ENCODE results near the gene RASD1.

Gene RASD1

DNA sequence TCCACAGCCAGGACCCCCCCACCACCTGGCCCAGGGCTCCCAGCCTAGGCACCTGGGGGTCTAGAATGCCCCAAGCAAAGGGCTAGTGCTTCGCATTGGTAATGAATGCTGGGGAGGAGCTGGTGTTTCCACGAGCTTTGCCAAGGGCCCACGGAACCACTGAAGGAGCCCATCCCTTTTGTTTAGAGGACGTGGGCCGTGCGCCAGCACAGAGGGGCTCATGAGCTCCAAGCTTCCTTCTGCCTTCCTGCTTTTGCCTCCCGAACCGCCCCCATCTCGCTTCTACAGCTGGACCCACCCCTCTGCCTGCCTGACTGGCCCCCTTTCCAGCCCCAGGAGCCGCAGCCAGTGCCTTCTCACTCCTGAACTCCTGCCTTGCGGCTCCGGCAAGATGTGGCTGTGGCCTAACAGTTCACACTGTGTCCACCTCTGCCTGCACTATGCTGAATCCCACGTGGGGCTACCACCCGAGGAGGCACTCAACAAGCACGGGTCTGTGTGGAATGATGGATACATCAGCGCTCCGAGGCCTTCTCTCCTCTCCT is 31.8 kb upstream of the RASD1 start:
- DNase-seq (ENCODE audit: low read depth in 4 of 4, low spot score in 1 of 4): no peak

GRCh38 chr17:17527534-17527933 is 31.3 kb upstream of the RASD1 start:
- DNase-seq (ENCODE audit: low read depth in 4 of 4, low spot score in 1 of 4): no peak

- DNase-seq (ENCODE audit: low read depth in 4 of 4, low spot score in 1 of 4): no peak
Measured at GRCh38 chr17:17526369-17526768, 30.2 kb upstream of the RASD1 start.

GRCh38 chr17:17525956-17526355 is 29.8 kb upstream of the RASD1 start:
- DNase-seq (ENCODE audit: low read depth in 4 of 4, low spot score in 1 of 4): no peak

DNA sequence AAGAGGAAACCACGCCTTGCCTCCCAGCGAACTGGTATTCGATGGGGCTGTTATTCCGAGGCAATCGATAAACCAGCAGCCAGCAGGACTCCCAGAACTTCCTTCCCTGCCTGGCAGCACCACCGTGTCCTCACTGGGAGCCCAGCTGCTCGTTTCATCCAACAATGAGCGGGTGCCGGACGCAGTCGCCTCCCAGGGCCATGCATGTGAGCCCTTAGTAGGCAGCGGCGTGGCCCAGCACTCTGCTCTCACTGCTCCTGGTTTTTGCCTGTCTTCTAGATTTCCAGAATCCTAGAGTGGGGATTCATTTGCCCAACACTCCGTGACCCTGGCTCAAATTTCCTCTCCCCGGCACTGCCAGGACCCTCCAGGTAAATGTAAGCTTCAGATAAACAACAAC is 29.1 kb upstream of the RASD1 start:
- DNase-seq (ENCODE audit: low read depth in 4 of 4, low spot score in 1 of 4): no peak

- DNase-seq (ENCODE audit: low read depth in 4 of 4, low spot score in 1 of 4): no peak
Measured at GRCh38 chr17:17523731-17524490, 27.7 kb upstream of the RASD1 start.

DNA sequence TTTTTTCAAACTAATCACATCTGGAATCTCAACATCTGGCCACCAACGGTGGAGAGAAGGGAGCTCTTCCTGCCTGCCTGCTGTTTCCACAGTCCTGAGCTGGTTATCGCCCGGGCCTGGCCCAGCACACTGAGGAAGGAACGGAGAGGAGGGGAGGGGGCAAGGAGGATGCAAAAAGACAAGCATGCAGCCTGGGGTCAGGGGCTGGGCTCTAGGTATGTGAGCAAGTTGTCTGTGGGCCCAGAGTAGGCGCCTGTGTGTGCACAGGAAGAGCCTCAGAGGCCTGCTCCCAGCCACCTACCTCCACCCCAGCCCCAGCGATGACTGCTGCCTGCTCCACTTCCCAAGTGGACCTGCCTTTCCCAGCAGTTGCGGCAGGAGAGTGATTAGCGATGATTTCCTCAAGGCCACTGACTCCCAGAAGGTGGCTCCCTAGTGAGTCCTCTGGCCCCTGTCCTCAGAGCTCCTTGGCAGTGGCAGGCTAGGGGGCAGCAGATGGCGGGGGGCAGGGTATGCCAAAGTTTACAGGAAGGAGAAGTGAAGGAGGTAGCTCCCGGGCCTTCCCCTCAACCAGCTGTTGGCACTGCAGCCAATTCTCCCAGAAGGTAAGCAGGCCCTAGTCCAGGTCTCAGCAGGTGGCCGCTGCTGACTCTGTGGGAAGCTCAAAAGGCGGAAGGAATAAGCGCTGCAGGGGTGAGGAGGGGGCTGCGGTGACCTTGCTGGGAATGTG is 27.0 kb upstream of the RASD1 start:
- DNase-seq (ENCODE audit: low read depth in 4 of 4, low spot score in 1 of 4): no peak

GRCh38 chr17:17520599-17521232 is 24.5 kb upstream of the RASD1 start:
- no peak for DNase-seq (ENCODE audit: low read depth in 4 of 4, low spot score in 1 of 4)

DNA sequence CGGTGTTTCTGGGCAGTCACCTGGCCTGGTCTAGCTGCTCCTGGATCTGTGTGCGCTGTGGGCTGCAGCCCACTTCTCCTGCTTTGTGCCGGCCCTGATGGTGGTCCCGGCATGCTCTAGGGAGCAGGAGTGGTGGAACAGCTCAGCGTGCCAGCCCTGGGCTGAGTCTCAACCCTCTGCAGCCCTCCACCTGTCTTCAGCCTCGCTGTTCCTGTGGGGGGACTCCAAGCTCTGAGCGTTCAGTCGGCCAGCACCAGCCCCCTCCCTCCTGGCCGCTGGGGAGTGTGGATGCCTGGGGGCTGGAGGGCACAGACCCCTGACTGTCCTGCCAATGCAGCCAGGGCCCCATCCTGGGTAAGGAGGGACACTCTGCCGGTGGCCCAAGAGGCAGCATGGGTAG is 23.7 kb upstream of the RASD1 start:
- no peak for DNase-seq (ENCODE audit: low read depth in 4 of 4, low spot score in 1 of 4)

DNA sequence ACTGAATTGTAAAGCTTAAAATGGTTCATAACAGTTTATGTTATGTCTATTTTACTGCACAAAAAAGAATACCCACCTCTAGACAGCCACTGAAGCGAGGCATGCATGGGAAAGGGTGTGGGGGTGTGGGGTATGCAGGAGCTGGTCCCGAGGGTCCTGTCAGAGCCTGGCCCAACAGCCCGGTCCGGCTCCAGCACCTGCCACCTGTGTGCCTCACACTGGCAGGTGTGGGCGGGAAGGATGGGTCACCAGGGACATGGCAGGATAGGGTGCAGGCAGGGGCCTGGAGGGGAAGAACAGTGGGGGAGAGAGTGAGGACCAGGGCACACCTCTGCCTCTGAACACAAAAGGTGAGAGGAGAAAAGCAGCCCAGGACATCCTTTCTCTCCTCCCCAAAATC is 22.8 kb upstream of the RASD1 start:
- no peak for DNase-seq (ENCODE audit: low read depth in 4 of 4, low spot score in 1 of 4)

- DNase-seq (ENCODE audit: low read depth in 4 of 4, low spot score in 1 of 4): no peak
Measured at GRCh38 chr17:17518014-17518413, 21.8 kb upstream of the RASD1 start.

DNA sequence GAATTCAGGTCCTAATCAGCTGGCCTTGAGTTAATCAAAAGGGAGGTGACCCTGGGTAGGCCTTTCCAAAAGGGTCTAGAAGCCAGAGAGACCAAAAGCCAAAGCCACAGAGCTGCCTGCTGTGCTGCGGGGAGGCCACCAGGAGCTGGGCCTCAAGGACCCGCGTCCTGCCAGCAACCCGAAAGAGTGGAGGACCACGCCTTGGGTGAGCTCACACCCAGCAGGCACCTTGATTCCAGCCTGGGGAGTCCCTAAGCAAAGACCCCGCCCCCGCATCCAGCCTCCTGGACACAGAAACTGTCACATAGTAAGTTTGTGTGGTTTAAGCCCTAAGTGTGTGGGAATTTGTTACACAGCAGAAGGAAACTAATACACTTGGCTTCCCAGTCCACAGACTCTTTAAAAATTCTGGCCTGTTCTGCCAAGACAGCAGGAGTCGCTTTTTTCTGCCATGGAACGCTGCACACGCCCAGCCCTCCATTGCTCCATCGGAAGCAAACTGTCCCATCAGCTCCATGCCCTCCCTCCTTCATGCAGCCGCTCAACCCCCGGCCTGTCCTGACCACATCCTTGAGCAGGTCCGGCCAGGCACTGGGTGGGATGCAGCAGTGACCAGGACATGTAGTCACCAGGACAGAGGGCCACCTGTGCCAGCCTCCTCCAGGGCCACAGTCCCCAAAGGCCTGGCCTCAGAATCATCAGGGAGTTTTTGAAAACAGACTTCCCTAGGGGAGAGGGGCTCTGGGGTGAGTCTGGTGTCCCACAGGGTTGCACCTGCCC is 20.9 kb upstream of the RASD1 start:
- DNase-seq (ENCODE audit: low read depth in 4 of 4, low spot score in 1 of 4): no peak

- DNase-seq (ENCODE audit: low read depth in 4 of 4, low spot score in 1 of 4): no peak
Measured at GRCh38 chr17:17515934-17516930, 20.0 kb upstream of the RASD1 start.

- no peak for DNase-seq (ENCODE audit: low read depth in 4 of 4, low spot score in 1 of 4)
Measured at GRCh38 chr17:17514993-17515933, 19.1 kb upstream of the RASD1 start.

- no peak for DNase-seq (ENCODE audit: low read depth in 4 of 4, low spot score in 1 of 4)
Measured at GRCh38 chr17:17514361-17514992, 18.3 kb upstream of the RASD1 start.

GRCh38 chr17:17513626-17514025 is 17.4 kb upstream of the RASD1 start:
- DNase-seq (ENCODE audit: low read depth in 4 of 4, low spot score in 1 of 4): no peak

DNA sequence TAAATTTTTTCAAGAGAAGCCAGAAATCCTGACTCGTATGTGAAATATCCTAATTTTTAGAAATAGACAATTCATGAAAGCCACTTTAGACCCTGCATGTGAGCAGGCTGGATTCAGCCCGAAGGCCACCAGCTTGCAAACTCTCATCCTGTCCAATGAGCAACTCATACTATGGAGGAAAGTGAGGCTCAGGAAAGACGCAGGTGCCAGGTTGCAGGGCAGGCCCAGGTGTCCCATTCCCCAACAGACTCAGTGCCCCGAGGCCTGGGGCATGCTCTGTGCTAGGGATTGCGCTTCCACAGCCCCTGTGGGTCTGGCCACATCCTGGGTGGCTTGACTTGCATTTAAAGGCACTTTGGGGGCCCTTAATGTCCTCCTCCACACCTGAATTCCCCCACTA is 16.7 kb upstream of the RASD1 start:
- DNase-seq (ENCODE audit: low read depth in 4 of 4, low spot score in 1 of 4): no peak
